ENCODE data around the gene GFI1. TPM values are rescaled to one million over a fixed set of nuclear protein-coding genes. Genes with fewer than 3 reads are reported as not detected.

Gene GFI1
- total RNA-seq, 1 donor from 2014 or later = 2.4 TPM

- no peak for DNase-seq (ENCODE audit: low spot score)
These were observed 1.7 kb upstream of the GFI1 start for GRCh38 chr1:92488416-92488815.

- no peak for DNase-seq (ENCODE audit: low spot score)
These were observed 417 bp upstream of the GFI1 start for GRCh38 chr1:92487078-92487605.

GRCh38 chr1:92485381-92486250 is 1.1 kb downstream of the GFI1 start:
- no peak for DNase-seq (ENCODE audit: low spot score)

GRCh38 chr1:92484472-92485380 is 2.0 kb downstream of the GFI1 start:
- no peak for DNase-seq (ENCODE audit: low spot score)

GRCh38 chr1:92483610-92484471 is 2.9 kb downstream of the GFI1 start:
- no peak for DNase-seq (ENCODE audit: low spot score)

GRCh38 chr1:92482665-92483609 is 3.8 kb downstream of the GFI1 start:
- DNase-seq (ENCODE audit: low spot score) = no peak

- no peak for DNase-seq (ENCODE audit: low spot score)
These were observed 4.6 kb downstream of the GFI1 start for GRCh38 chr1:92481971-92482664.

GRCh38 chr1:92481599-92481925 is 5.2 kb downstream of the GFI1 start:
- no peak for DNase-seq (ENCODE audit: low spot score)

GRCh38 chr1:92480813-92481598 is 5.7 kb downstream of the GFI1 start:
- no peak for DNase-seq (ENCODE audit: low spot score)

- no peak for DNase-seq (ENCODE audit: low spot score)
These were observed 6.4 kb downstream of the GFI1 start for GRCh38 chr1:92480200-92480812.

GRCh38 chr1:92479587-92479986 is 7.1 kb downstream of the GFI1 start:
- no peak for DNase-seq (ENCODE audit: low spot score)

- DNase-seq (ENCODE audit: low spot score) = no peak
These were observed 8.3 kb downstream of the GFI1 start for GRCh38 chr1:92478393-92478792.

GRCh38 chr1:92476071-92476631 is 10.6 kb downstream of the GFI1 start:
- DNase-seq (ENCODE audit: low spot score) = no peak

GRCh38 chr1:92475029-92475428 is 11.7 kb downstream of the GFI1 start:
- no peak for DNase-seq (ENCODE audit: low spot score)

- no peak for DNase-seq (ENCODE audit: low spot score)
These were observed 12.8 kb downstream of the GFI1 start for GRCh38 chr1:92473781-92474495.

GRCh38 chr1:92470216-92470615 is 16.5 kb downstream of the GFI1 start:
- DNase-seq (ENCODE audit: low spot score) = no peak

GRCh38 chr1:92466683-92467352 is 19.9 kb downstream of the GFI1 start:
- no peak for DNase-seq (ENCODE audit: low spot score)

Measured in ureter (tissue), 1 donor.